Peyer's patch (tissue), 4 donors: ENCODE results near the gene ZNF385A. TPM values are rescaled to one million over a fixed set of nuclear protein-coding genes. Genes with fewer than 3 reads are reported as not detected.

ENCODE experiments used
- DNase-seq, 3 donors: peaks; one replicate each; pipeline ENCODE4 v3.0.0-alpha.2; 2017 to 2019
- H3K27ac ChIP-seq, 4 donors: fragments of 200-600 bp; sonication (generic); one replicate each; pipeline ENCODE4 v1.5.1; 2016 to 2019
- H3K27me3 ChIP-seq, 2 donors: fragments of 200-600 bp; sonication (generic); one replicate each; pipeline ENCODE4 v1.5.1; 2019
- H3K36me3 ChIP-seq, 3 donors: fragments of 200-600 bp; sonication (generic); one replicate each; pipeline ENCODE4 v1.5.1; 2016 to 2019
- H3K4me1 ChIP-seq, 4 donors: fragments of 200-600 bp; sonication (generic); one replicate each; pipeline ENCODE4 v1.5.1; 2016 to 2019
- H3K4me3 ChIP-seq, 4 donors: fragments of 200-600 bp; sonication (generic); 1 replicate in 3 of 4; 2 replicates in 1 of 4; pipeline ENCODE4 v1.5.1; 2016 to 2019; ENCODE audit warnings: mild to moderate bottlenecking in 1 of 4
- H3K9me3 ChIP-seq, 4 donors: fragments of 200-600 bp; sonication (generic); one replicate each; pipeline ENCODE4 v1.5.1; 2016 to 2019; ENCODE audit warnings: mild to moderate bottlenecking in 1 of 4
- POLR2A ChIP-seq, 2 donors: fragments of 450-650 bp; IDR thresholded peaks; one replicate each; pipeline ENCODE4 v1.5.1; 2017; ENCODE audit warnings: antibody characterized with exemption in 2 of 2, mild to moderate bottlenecking in 2 of 2, moderate library complexity in 2 of 2
- total RNA-seq, 4 donors: library from RNA; depleted of rRNA; stranded (reverse); fragments of >200 nt; gene quantifications; one replicate each; pipeline ENCODE4 v1.1.0, GENCODE V29; 2016
- TF ChIP-seq, protein P1 (sequence below), 6 experiments: fragments of 450-650 bp in 4 of 6; fragments of 200-600 bp in 2 of 6; sonication (generic) in 1 of 6; IDR thresholded peaks; one replicate each; pipeline ENCODE4 v1.5.1; 2017 to 2019; ENCODE audit warnings: antibody characterized with exemption in 6 of 6, mild to moderate bottlenecking in 3 of 6, moderate library complexity in 1 of 6

Gene ZNF385A
- total RNA-seq, 4 donors from 2014 or later: 7.3 to 28.1 (median 9.7) TPM

DNA sequence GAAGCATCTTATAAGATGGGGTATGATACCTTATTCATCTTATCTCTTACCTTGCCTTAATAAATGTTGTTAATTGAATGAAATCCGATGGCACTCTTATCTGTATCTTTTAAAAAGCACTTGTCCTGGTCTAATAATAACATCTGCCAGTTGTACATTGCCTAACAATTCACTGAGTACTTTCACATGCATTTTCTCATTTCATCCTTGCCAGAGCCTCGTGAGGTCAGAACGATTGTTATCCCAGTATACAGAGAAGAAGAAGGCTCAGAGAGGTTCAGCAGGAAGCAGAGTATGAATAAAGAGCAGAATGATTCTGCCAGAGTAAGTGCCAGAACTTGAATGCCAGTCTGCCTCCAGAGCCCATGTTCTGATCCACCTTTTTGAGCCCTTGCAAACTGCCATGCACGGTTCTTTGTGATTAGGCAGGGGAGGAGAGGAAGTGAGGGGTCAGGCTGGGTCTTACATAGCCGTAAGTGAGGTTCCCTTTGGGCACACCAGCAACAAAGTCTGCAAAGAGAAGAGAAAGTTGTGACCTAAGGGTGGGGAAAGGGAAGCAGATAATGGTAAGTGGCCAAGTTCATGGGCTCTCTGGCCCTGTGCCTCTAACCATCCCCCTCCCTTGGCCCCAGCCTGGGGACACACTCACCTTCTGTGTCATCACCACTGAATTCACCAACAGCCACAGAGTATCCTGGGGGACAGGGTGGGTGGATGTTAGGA is 22.8 kb upstream of the ZNF385A start:
- no peak overlapping the region for H3K4me3 ChIP-seq
- peaks cover 0 to 17% (median 2%) of the 10 kb centered on the region in 4 donors for H3K4me1 ChIP-seq
- H3K27ac ChIP-seq: peak overlapping the region in 1 of 4 donors; percentile 7
- no peaks in the 10 kb centered on the region for H3K9me3 ChIP-seq
- peaks cover 0 to 67% (median 0%) of the 10 kb centered on the region in 3 donors for H3K36me3 ChIP-seq
- H3K27me3 ChIP-seq: no peaks in the 10 kb centered on the region
- DNase-seq: no peak
- TF ChIP-seq, protein P1, sequence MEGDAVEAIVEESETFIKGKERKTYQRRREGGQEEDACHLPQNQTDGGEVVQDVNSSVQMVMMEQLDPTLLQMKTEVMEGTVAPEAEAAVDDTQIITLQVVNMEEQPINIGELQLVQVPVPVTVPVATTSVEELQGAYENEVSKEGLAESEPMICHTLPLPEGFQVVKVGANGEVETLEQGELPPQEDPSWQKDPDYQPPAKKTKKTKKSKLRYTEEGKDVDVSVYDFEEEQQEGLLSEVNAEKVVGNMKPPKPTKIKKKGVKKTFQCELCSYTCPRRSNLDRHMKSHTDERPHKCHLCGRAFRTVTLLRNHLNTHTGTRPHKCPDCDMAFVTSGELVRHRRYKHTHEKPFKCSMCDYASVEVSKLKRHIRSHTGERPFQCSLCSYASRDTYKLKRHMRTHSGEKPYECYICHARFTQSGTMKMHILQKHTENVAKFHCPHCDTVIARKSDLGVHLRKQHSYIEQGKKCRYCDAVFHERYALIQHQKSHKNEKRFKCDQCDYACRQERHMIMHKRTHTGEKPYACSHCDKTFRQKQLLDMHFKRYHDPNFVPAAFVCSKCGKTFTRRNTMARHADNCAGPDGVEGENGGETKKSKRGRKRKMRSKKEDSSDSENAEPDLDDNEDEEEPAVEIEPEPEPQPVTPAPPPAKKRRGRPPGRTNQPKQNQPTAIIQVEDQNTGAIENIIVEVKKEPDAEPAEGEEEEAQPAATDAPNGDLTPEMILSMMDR (IDR thresholded peaks at IDR 0.05): no peak
- TF ChIP-seq POLR2A (IDR thresholded peaks at IDR 0.05): no peak

DNA sequence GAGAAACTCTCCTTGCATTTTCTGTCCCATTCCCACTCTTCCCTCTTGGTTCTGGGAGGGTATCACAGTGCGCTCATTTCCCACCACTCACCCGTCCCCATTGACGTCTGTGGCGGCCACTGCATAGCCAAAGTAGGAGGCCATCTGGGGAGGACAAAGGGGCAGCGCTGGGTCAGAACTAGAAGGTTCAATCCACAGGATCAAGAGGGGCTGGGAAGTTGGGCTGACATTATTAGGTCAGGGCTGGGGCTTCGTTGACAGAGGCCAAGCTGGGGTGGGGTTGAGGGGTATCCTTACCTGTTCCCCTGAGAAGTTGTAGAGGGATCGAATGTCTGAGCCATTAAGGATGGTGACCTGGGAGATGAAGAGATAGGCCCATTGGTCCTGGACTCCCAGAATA is 21.0 kb upstream of the ZNF385A start:
- no peak for TF ChIP-seq POLR2A (IDR thresholded peaks at IDR 0.05)
- TF ChIP-seq, protein P1 (IDR thresholded peaks at IDR 0.05): no peak
- no peak overlapping the region for H3K27ac ChIP-seq
- peaks cover 0 to 85% (median 0%) of the 10 kb centered on the region in 3 donors for H3K36me3 ChIP-seq
- no peaks in the 10 kb centered on the region for H3K9me3 ChIP-seq
- DNase-seq: no peak
- no peak overlapping the region for H3K4me3 ChIP-seq
- H3K27me3 ChIP-seq: no peaks in the 10 kb centered on the region
- H3K4me1 ChIP-seq: no peaks in the 10 kb centered on the region

DNA sequence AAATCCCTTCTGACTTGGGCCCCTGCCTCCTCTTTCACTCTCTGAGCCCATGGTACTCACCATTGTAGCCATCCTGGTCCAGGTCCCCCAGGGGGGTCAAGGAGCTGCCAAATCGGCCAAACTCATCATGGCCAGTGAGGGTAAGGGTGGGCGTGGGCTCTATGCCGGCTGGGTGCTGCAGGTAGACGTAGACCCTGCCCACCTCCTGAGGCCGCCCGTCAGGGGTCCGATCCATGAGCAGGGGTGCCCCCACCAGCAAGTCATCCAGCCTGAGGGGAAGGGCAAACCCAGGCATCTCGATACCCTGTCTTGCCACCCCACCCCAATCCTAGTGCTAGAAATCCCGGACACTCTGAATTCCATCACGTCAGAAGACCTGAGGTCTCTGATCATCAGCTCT is 20.6 kb upstream of the ZNF385A start:
- no peak for TF ChIP-seq POLR2A (IDR thresholded peaks at IDR 0.05)
- TF ChIP-seq, protein P1 (IDR thresholded peaks at IDR 0.05): no peak
- peaks cover 0 to 87% (median 0%) of the 10 kb centered on the region in 3 donors for H3K36me3 ChIP-seq
- H3K9me3 ChIP-seq: no peaks in the 10 kb centered on the region
- H3K4me3 ChIP-seq: no peak overlapping the region
- H3K4me1 ChIP-seq: no peaks in the 10 kb centered on the region
- H3K27me3 ChIP-seq: no peaks in the 10 kb centered on the region
- H3K27ac ChIP-seq: no peak overlapping the region
- DNase-seq: no peak

DNA sequence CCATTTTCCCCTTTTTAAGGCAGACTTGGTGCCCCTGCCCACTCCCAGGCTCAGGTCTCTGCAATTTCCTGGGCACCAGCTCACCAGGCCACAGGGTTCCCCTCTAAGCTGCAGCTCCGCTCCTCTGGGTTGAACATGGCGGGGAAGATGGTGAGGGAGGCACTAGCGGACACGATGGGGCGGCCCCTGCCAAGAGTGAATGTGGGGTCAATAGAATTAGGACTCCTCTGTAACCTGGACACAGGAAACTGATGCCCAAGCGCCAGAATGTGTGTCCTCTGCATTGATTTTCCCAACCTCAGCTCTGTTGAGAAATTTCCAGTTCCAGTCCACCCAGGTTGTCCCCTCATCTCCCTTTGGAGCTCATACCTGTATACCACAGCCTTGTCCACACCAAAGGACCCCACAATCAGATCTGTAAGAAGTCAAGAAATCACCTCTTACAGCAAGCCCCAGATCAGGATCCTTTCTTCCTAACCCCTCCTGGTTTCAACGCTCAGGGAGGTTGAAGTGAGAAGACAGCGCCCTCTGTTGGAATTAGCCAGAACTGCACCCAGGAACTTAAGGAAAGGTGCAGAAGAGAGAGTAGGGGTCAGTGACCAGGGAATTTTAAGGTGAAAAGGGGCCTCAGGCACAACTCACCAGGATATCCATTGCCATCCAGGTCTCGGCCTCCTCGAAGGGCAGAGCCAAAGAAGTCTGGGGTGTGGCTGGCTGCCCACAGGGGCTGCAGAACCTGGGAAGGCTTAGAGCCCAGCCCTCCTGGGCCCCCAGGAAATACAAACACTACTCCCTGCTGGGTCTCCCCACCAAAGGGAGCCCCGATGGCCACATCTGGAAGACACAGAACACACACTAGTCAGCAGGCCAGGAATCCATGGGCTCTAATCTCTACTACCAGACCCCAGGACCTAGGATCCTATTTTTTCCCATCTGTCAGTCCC is 19.8 kb upstream of the ZNF385A start:
- H3K4me3 ChIP-seq: no peak overlapping the region
- peaks cover 0 to 86% (median 0%) of the 10 kb centered on the region in 3 donors for H3K36me3 ChIP-seq
- H3K27ac ChIP-seq: no peak overlapping the region
- no peaks in the 10 kb centered on the region for H3K4me1 ChIP-seq
- no peaks in the 10 kb centered on the region for H3K27me3 ChIP-seq
- TF ChIP-seq, protein P1 (IDR thresholded peaks at IDR 0.05): peak; percentile 74 to 96 (median 82)
- TF ChIP-seq POLR2A (IDR thresholded peaks at IDR 0.05): no peak
- H3K9me3 ChIP-seq: no peaks in the 10 kb centered on the region
- DNase-seq: peak in 2 of 3 donors; percentile 69 to 84

DNA sequence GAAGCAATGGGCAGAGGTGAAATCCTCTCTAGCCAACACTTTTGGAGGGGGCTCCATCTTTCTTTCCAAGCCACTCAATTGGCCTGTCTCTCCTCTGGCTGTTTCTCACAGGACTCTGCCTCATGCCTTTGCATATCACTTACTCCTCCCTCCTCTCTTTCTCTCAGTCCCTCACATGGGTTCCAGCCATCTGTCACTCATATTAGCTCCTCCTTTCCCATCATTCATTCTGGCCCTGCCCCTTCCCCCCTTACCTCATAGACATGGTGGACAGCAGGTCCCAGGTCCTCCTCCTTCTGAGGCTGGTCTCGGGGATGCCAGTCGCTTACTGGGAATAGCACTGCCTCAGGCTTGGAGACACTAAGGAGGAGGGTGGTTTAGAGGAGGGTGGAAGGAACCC is 16.6 kb upstream of the ZNF385A start:
- no peak overlapping the region for H3K4me3 ChIP-seq
- no peaks in the 10 kb centered on the region for H3K9me3 ChIP-seq
- DNase-seq: no peak
- peaks cover 0 to 93% (median 0%) of the 10 kb centered on the region in 3 donors for H3K36me3 ChIP-seq
- H3K27me3 ChIP-seq: no peaks in the 10 kb centered on the region
- H3K4me1 ChIP-seq: no peaks in the 10 kb centered on the region
- H3K27ac ChIP-seq: no peak overlapping the region
- TF ChIP-seq, protein P1 (IDR thresholded peaks at IDR 0.05): no peak
